ENCODE results near the gene TCP11L2.
"Not testable (repeated sequence)": the region's sequence is repeated elsewhere in the genome, so short reads cannot be mapped to it uniquely, and the experiment has no call there.

The TCP11L2 gene

GRCh38 chr12:106343214-106343528, 40.6 kb downstream of the TCP11L2 start:
- no peak for DNase-seq (ENCODE audit: low read depth)

GRCh38 chr12:106344131-106344530, 41.6 kb downstream of the TCP11L2 start:
- no peak for DNase-seq (ENCODE audit: low read depth)

- DNase-seq (ENCODE audit: low read depth) = no peak
Observed at GRCh38 chr12:106345746-106346145, 43.2 kb downstream of the TCP11L2 start.

- DNase-seq (ENCODE audit: low read depth) = no peak
Observed at GRCh38 chr12:106348411-106348810, 45.9 kb downstream of the TCP11L2 start.

DNA sequence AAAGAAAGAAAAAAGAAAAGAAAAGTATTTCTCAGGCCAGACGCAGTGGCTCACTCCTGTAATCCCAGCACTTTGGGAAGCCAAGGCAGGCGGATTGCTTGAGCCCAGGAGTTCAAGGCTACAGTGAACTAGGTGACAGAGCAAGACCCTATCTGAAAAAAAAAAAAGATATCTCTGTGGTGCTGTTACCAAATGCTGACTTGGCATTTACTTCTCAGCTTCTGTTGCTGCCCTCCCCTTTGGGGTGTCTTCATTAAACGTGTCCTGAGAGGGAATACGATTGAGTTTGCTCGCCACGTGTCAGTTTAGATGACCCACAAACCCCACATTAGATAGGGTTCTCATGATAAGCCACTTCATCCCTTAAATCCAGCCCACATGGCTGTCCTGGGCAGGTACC, 50.6 kb downstream of the TCP11L2 start:
- no peak for DNase-seq (ENCODE audit: low read depth)

GRCh38 chr12:106357549-106358395, 55.2 kb downstream of the TCP11L2 start, which contains the start of gene POLR3B:
Gene POLR3B, plus strand, starts transcription at chr12:106357748. Its CDS starts 132 bp downstream, at chr12:106357880.
- peak; percentile 92 for DNase-seq (ENCODE audit: low read depth)

DNA sequence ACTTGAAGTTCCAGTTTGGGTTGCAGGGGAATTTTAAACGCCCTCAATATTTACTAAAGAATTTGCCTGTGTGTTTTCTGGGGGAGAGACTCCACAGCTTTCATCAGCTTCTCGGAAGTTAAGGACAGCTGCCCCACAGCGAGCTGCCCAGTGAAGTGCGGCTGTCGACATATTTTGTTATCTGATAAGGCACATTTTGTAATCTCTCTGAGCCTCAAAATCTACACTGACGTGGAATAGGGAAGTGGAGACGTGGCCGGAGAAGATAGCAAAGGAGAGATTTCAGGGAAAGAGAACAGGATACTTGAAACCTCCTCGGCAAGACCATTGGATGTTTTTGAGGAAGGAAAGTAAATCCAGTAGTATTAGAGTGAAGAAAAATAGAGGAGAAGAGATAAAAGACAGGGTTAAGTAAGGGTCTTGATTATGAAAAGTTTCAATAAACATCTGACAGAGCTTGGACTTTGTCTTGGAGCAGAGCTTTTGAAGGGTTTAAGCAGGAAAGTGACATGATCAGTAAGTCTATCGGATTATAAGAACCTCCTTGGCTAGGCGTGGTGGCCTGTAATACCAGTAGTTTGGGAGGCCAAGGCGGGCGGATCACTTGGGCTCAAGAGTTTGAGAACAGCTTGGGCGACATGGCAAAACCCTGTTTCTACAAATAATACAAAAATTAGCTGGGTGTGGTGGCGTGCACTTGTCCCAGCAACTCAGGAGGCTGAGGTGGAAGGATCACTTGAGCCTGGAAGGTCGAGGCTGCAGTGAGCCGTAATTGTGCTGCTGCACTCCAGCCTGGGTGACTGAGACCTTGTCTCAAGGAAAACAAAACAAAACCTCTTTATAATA, 56.1 kb downstream of the TCP11L2 start:
- DNase-seq (ENCODE audit: low read depth) = no peak

- DNase-seq (ENCODE audit: low read depth) = no peak
Observed at GRCh38 chr12:106359646-106360399, 57.3 kb downstream of the TCP11L2 start.

- DNase-seq (ENCODE audit: low read depth) = no peak
Observed at GRCh38 chr12:106360400-106360994, 58.0 kb downstream of the TCP11L2 start.

- DNase-seq (ENCODE audit: low read depth) = no peak
Observed at GRCh38 chr12:106362971-106363370, 60.4 kb downstream of the TCP11L2 start.

DNA sequence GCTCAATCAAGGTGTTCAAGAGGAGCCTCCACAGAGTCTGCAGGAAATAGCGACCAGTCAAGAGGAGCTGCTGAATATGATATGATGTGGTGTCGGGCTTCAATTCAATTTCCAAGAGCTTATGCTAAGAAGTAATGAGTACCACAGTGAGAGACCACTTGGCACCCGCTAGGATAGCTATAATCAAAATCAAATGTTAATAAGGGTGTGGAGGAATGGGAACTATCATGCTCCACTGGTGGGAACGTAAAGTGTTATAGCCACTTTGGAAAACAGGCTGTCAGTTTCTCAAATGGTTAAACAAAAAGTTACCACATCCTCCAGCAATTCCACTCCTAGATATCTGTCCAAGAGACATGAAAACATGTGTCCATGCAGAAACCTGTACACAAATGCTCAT, 61.7 kb downstream of the TCP11L2 start:
- no peak for DNase-seq (ENCODE audit: low read depth)

GRCh38 chr12:106369624-106370346, 67.3 kb downstream of the TCP11L2 start:
- DNase-seq (ENCODE audit: low read depth) = peak; percentile 68

DNA sequence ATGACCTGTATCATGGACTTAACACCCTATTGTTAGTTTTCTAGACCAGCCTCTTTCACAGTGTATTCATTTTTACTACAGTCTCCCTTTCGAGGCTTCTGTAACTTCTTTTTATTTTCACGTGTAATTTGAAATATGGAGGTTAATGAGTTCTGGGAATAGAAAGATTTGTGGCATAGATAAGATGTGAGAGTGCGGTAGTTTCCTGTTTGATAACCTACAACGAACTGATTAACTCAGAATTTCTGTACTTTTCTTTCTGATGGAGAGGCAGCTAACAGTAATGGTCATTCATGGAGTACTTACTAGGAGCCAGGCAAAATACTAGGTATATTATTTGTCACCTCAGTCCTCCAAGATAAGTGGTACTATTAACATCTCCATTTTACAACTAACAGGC, 76.3 kb downstream of the TCP11L2 start:
- DNase-seq (ENCODE audit: low read depth) = no peak

GRCh38 chr12:106380954-106381353, 78.4 kb downstream of the TCP11L2 start:
- no peak for DNase-seq (ENCODE audit: low read depth)

- DNase-seq (ENCODE audit: low read depth) = not testable (repeated sequence)
Observed at GRCh38 chr12:106381866-106382265, 79.3 kb downstream of the TCP11L2 start.

GRCh38 chr12:106386813-106387535, 84.4 kb downstream of the TCP11L2 start:
- DNase-seq (ENCODE audit: low read depth) = no peak

- no peak for DNase-seq (ENCODE audit: low read depth)
Observed at GRCh38 chr12:106387848-106388377, 85.4 kb downstream of the TCP11L2 start.

DNA sequence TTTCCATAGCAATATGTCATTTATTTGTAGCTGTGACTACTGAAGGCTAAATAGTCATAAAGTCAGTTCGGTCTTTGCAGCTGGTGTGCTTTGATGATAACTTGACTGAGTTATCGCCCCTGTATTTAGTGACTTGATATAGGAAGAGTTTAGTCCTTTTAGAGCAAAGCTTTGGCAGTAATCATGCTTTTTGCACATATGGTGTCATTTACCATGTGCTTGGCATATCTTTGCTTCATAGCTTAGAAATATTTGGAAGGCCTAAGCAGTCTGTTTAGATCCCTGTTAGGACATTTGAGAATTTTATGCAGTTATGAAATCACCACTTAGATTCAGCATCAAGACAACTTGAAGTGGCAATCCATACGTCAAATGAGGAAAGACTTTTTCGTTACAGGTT, 86.6 kb downstream of the TCP11L2 start:
- no peak for DNase-seq (ENCODE audit: low read depth)

DNA sequence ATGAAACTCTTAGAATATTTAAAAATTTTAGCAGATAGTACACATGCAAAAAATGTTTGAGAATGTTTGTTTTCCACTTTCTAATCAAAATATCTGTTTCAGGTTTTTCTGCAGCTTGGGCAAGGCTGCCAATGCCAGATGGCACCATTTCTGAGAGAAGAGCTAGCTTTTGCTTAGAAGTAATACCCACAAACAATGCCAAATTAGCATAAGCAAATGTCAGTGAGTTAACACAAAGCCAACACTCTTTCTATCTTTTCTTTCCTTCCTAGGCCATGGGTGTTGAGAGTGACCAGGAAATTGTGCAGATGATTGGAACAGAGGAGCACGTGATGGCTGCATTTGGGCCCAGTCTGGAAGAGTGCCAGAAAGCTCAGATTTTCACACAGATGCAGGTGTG, 90.2 kb downstream of the TCP11L2 start:
- no peak for DNase-seq (ENCODE audit: low read depth)
